Breast epithelium (tissue), 3 donors: ENCODE results near the gene GLT6D1.

Experiments used
- POLR2AphosphoS5 ChIP-seq, 3 donors: sonication (generic); formaldehyde crosslinking; IDR thresholded peaks; one replicate each; pipeline ENCODE4 v1.6.1; 2017; ENCODE audit warnings: antibody characterized with exemption in 3 of 3
- TF ChIP-seq, protein P1 (sequence below), 3 donors: fragments of 450-650 bp; IDR thresholded peaks; one replicate each; pipeline ENCODE4 v1.5.1; 2016 to 2017; ENCODE audit warnings: antibody characterized with exemption in 3 of 3, mild to moderate bottlenecking in 3 of 3, moderate library complexity in 3 of 3

DNA sequence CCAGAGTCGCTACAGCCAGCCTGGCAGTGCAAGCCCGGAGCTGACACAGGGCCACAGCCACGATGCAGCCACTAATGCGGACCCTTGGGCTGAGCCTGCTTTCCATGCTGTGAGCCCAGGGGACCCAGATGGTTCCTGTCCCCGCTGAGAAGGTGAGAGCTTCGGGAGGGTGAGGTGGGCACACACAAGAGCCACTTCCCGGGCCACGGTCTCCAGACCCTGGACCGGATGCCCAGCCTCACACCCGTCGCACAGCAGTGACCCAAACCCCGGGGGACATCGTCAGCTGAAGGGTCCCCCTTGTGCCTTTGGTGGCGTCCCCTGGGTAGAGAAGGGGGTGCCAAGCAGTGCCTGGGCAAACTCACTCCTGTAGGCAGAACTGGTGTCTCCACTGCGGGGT, 64.4 kb downstream of the GLT6D1 start:
- no peak for TF ChIP-seq POLR2AphosphoS5 (IDR thresholded peaks at IDR 0.05)
- TF ChIP-seq, protein P1, sequence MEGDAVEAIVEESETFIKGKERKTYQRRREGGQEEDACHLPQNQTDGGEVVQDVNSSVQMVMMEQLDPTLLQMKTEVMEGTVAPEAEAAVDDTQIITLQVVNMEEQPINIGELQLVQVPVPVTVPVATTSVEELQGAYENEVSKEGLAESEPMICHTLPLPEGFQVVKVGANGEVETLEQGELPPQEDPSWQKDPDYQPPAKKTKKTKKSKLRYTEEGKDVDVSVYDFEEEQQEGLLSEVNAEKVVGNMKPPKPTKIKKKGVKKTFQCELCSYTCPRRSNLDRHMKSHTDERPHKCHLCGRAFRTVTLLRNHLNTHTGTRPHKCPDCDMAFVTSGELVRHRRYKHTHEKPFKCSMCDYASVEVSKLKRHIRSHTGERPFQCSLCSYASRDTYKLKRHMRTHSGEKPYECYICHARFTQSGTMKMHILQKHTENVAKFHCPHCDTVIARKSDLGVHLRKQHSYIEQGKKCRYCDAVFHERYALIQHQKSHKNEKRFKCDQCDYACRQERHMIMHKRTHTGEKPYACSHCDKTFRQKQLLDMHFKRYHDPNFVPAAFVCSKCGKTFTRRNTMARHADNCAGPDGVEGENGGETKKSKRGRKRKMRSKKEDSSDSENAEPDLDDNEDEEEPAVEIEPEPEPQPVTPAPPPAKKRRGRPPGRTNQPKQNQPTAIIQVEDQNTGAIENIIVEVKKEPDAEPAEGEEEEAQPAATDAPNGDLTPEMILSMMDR (IDR thresholded peaks at IDR 0.05): no peak
